Naive thymus-derived CD4-positive, alpha-beta T cell (primary cell): ENCODE measurements around the gene NAA25. TPM values are rescaled to one million over a fixed set of nuclear protein-coding genes. Genes with fewer than 3 reads are reported as not detected.
"Not testable (repeated sequence)": the region's sequence is repeated elsewhere in the genome, so short reads cannot be mapped to it uniquely, and the experiment has no call there.

ENCODE experiments used
- ATAC-seq: fragments of 150-1000 bp; cut with Tn5 transposase; 2 replicates; pipeline ENCODE4 v1.10.0; 2021; ENCODE audit warnings: mild to moderate bottlenecking, moderate library complexity
- CTCF ChIA-PET: fragments of 350-600 bp; sonication (Branson Sonifier 250); formaldehyde crosslinking; loops from one replicate; lab custom pipeline; 2021; ENCODE audit warnings: antibody characterized with exemption; lab: Charles Lee
- POLR2A ChIA-PET: fragments of 350-600 bp; sonication (Branson Sonifier 250); formaldehyde crosslinking; loops from one replicate; lab custom pipeline; 2021; ENCODE audit warnings: antibody characterized with exemption, inconsistent platforms; lab: Charles Lee
- DNase-seq, 9 donors: peaks; one replicate each; pipeline versions ENCODE4 v3.0.0 to v3.0.0-alpha.2; 2020 to 2022; ENCODE audit warnings: mixed read lengths in 1 of 9
- H3K27ac ChIP-seq: one replicate; pipeline ENCODE4 v1.7.0; 2013; ENCODE audit warnings: mild to moderate bottlenecking, low read depth, low read length, moderate library complexity
- H3K27me3 ChIP-seq, 2 donors: one replicate each; pipeline ENCODE4 v1.7.0; 2013; ENCODE audit warnings: low read length in 2 of 2, mild to moderate bottlenecking in 2 of 2, moderate library complexity in 2 of 2; ENCODE audit not compliant: control insufficient read depth in 2 of 2, insufficient read depth in 2 of 2
- H3K36me3 ChIP-seq, 3 experiments: 1 replicate in 2 of 3; 2 replicates in 1 of 3; pipeline ENCODE4 v1.7.0; 2013; ENCODE audit warnings: low read length in 3 of 3, mild to moderate bottlenecking in 3 of 3, moderate library complexity in 1 of 3; ENCODE audit not compliant: insufficient read depth in 3 of 3, control insufficient read depth in 2 of 3
- H3K4me1 ChIP-seq, 2 donors: one replicate each; pipeline ENCODE4 v1.7.0; 2013; ENCODE audit warnings: low read length in 2 of 2, mild to moderate bottlenecking in 2 of 2, moderate library complexity in 1 of 2; ENCODE audit not compliant: control insufficient read depth in 2 of 2, insufficient read depth in 2 of 2
- H3K4me3 ChIP-seq: 2 replicates; pipeline ENCODE4 v1.7.0; 2013; ENCODE audit warnings: mild to moderate bottlenecking, low read length
- H3K9me3 ChIP-seq, 3 experiments: 1 replicate in 2 of 3; 2 replicates in 1 of 3; pipeline ENCODE4 v1.7.0; 2013; ENCODE audit warnings: low read length in 3 of 3; ENCODE audit not compliant: control insufficient read depth in 2 of 3
- H3K27ac Mint-ChIP-seq, 9 donors: one replicate each; pipeline ENCODE4 v1.8.0; 2020 to 2022; ENCODE audit warnings: mixed read lengths in 9 of 9, mild to moderate bottlenecking in 8 of 9, moderate library complexity in 5 of 9, inconsistent platforms in 2 of 9
- H3K27me3 Mint-ChIP-seq, 5 donors: one replicate each; pipeline ENCODE4 v1.8.0; 2021 to 2022; ENCODE audit warnings: mixed read lengths in 5 of 5, mild to moderate bottlenecking in 1 of 5
- H3K36me3 Mint-ChIP-seq, 5 donors: one replicate each; pipeline ENCODE4 v1.8.0; 2020 to 2022; ENCODE audit warnings: mixed read lengths in 5 of 5, mild to moderate bottlenecking in 3 of 5, inconsistent platforms in 1 of 5
- H3K4me1 Mint-ChIP-seq, 7 donors: one replicate each; pipeline ENCODE4 v1.8.0; 2020 to 2022; ENCODE audit warnings: mixed read lengths in 7 of 7, mild to moderate bottlenecking in 3 of 7, inconsistent platforms in 1 of 7
- H3K4me3 Mint-ChIP-seq, 10 donors: one replicate each; pipeline ENCODE4 v1.8.0; 2020 to 2022; ENCODE audit warnings: mild to moderate bottlenecking in 10 of 10, mixed read lengths in 10 of 10, moderate library complexity in 6 of 10, inconsistent platforms in 2 of 10
- H3K9me3 Mint-ChIP-seq, 11 donors: one replicate each; pipeline ENCODE4 v1.8.0; 2020 to 2022; ENCODE audit warnings: mixed read lengths in 11 of 11, mild to moderate bottlenecking in 4 of 11, inconsistent platforms in 1 of 11, moderate library complexity in 1 of 11
- intact Hi-C, 2 donors: fragments of 100-400 bp; cut with micrococcal nuclease; formaldehyde crosslinking; loops; one replicate each; pipeline ENCODE4 v1.15.1; 2023
- polyA plus RNA-seq, 2 donors: library from polyadenylated mRNA; unstranded; fragments of 300-500 nt; fragmentation: Illumina TruSeq; gene quantifications; one replicate each; pipeline ENCODE4 v1.2.3, GENCODE V29; 2021
- total RNA-seq, 6 experiments: library from RNA in 5 of 6; stranded (reverse) in 5 of 6; gene quantifications; 1 replicate in 5 of 6; 2 replicates in 1 of 6; pipeline ENCODE4 v1.2.3 and lab custom pipeline; 2021 to 2026

Gene NAA25
- total and polyA plus RNA-seq, 7 experiments from 2014 or later, result 9.8 to 43.0 (median 39.8) TPM

- Mint-ChIP-seq H3K27me3 (no peaks in the 10 kb centered on the region), H3K4me3 (peak overlapping the region in 1 of 10 donors; percentile 2), H3K27ac (no peak overlapping the region), H3K4me1 (peaks cover 8 to 23% (median 20%) of the 10 kb centered on the region in 7 donors), H3K36me3 (peaks cover 0 to 2% (median 0%) of the 10 kb centered on the region in 5 donors), H3K9me3 (peaks cover 0 to 2% (median 0%) of the 10 kb centered on the region in 11 donors)
- DNase-seq, result no peak
- ChIA-PET CTCF (no interaction called here), POLR2A (interaction anchor here (0.6 to 2.8 kb wide), 7 partner anchors 11 to 334 kb away, joined by 3 to 12 read pairs (median 3); partner anchors contain the start of gene TRAFD1)
- H3K9me3 ChIP-seq, result no peaks in the 10 kb centered on the region
- ATAC-seq, result no peak
- no peak overlapping the region for H3K27ac ChIP-seq
- peaks cover 0 to 5% (median 0%) of the 10 kb centered on the region in 3 experiments for H3K36me3 ChIP-seq
- no peaks in the 10 kb centered on the region for H3K27me3 ChIP-seq
- intact Hi-C loops, result no loop called here
- peaks cover 1 to 3% of the 10 kb centered on the region in 2 donors for H3K4me1 ChIP-seq
- H3K4me3 ChIP-seq, result no peak overlapping the region
Measured at GRCh38 chr12:112112409-112113133, 4.0 kb upstream of the NAA25 start.

GRCh38 chr12:112111931-112112330, 3.3 kb upstream of the NAA25 start:
- Histone ChIP-seq H3K4me3 (no peak overlapping the region), H3K9me3 (no peaks in the 10 kb centered on the region), H3K36me3 (peaks cover 0 to 5% (median 0%) of the 10 kb centered on the region in 3 experiments), H3K4me1 (peaks cover 8 to 9% of the 10 kb centered on the region in 2 donors), H3K27ac (no peak overlapping the region), H3K27me3 (no peaks in the 10 kb centered on the region)
- Mint-ChIP-seq H3K27ac (no peak overlapping the region), H3K9me3 (peaks cover 0 to 2% (median 0%) of the 10 kb centered on the region in 11 donors), H3K4me1 (peaks cover 10 to 27% (median 24%) of the 10 kb centered on the region in 7 donors), H3K4me3 (peak overlapping the region in 1 of 10 donors; percentile 2), H3K27me3 (no peaks in the 10 kb centered on the region), H3K36me3 (peaks cover 0 to 4% (median 0%) of the 10 kb centered on the region in 5 donors)
- ChIA-PET CTCF (no interaction called here), POLR2A (interaction anchor here (0.6 to 2.8 kb wide), 5 partner anchors 13 to 62 kb away, joined by 3 to 12 read pairs (median 5); partner anchors contain the start of gene TRAFD1)
- ATAC-seq (no peak), DNase-seq (no peak)
- intact Hi-C loops, result no loop called here

- H3K4me3 ChIP-seq, H3K27me3 ChIP-seq, H3K36me3 Mint-ChIP-seq, CTCF ChIA-PET, H3K27ac ChIP-seq, ATAC-seq, H3K27me3 Mint-ChIP-seq, H3K9me3 Mint-ChIP-seq, intact Hi-C loops, H3K36me3 ChIP-seq, H3K9me3 ChIP-seq, DNase-seq: not testable (repeated sequence)
- Mint-ChIP-seq H3K27ac (peak overlapping the region in 5 of 9 donors; percentile 20 to 98 (median 78)), H3K4me1 (peaks cover 12 to 31% (median 25%) of the 10 kb centered on the region in 7 donors), H3K4me3 (peak overlapping the region in 1 of 10 donors; percentile 29)
- H3K4me1 ChIP-seq, result peaks cover 12 to 14% of the 10 kb centered on the region in 2 donors
- POLR2A ChIA-PET, result interaction anchor here (0.6 to 2.8 kb wide), 4 partner anchors 16 to 63 kb away, joined by 3 to 12 read pairs (median 4); no protein-coding TSS in a partner anchor
Measured at GRCh38 chr12:112110787-112111662, 2.4 kb upstream of the NAA25 start.

GRCh38 chr12:112107306-112108201, 1.0 kb downstream of the NAA25 start:
- no peaks in the 10 kb centered on the region for H3K27me3 Mint-ChIP-seq
- POLR2A ChIA-PET, result interaction anchor here (0.5 to 5.2 kb wide), 16 partner anchors 9 to 311 kb away, joined by 3 to 81 read pairs (median 3); partner anchors contain the start of genes ERP29, PTPN11, TMEM116 and TRAFD1
- DNase-seq, result peak in 1 of 9 donors; percentile 39

GRCh38 chr12:112105891-112106290, 2.7 kb downstream of the NAA25 start:
- Histone ChIP-seq H3K4me1 (peaks cover 12 to 22% of the 10 kb centered on the region in 2 donors), H3K27me3 (no peaks in the 10 kb centered on the region), H3K36me3 (peaks cover 0 to 19% (median 3%) of the 10 kb centered on the region in 3 experiments), H3K9me3 (no peaks in the 10 kb centered on the region), H3K4me3 (no peak overlapping the region), H3K27ac (no peak overlapping the region)
- Mint-ChIP-seq H3K27me3 (no peaks in the 10 kb centered on the region), H3K9me3 (peaks cover 0 to 2% (median 0%) of the 10 kb centered on the region in 11 donors), H3K4me1 (peaks cover 32 to 68% (median 54%) of the 10 kb centered on the region in 7 donors), H3K4me3 (peak overlapping the region in 9 of 10 donors; percentile 1 to 98 (median 30)), H3K36me3 (peaks cover 4 to 11% (median 8%) of the 10 kb centered on the region in 5 donors), H3K27ac (peak overlapping the region in 5 of 9 donors; percentile 1 to 63 (median 4))
- POLR2A ChIA-PET, result interaction anchor here (0.6 to 5.2 kb wide), 5 partner anchors 19 to 93 kb away, joined by 3 to 81 read pairs (median 8); partner anchors contain the start of genes ERP29, TMEM116 and TRAFD1
- intact Hi-C loops, result loop anchor here in 1 of 2 donors (5.0 to 10.0 kb wide), 2 partner anchors 94 to 511 kb away; partner anchors contain the start of genes ATXN2, ERP29 and TMEM116
- ATAC-seq, result no peak
- no peak for DNase-seq
- CTCF ChIA-PET, result no interaction called here

More at GRCh38 chr12:112107306-112108201, 1.0 kb downstream of the NAA25 start:
- Histone ChIP-seq H3K36me3 (peaks cover 0 to 12% (median 0%) of the 10 kb centered on the region in 3 experiments), H3K4me1 (peaks cover 12 to 22% of the 10 kb centered on the region in 2 donors), H3K9me3 (no peaks in the 10 kb centered on the region), H3K4me3 (peak overlapping the region; percentile 100), H3K27me3 (no peaks in the 10 kb centered on the region), H3K27ac (peak overlapping the region; percentile 92)
- Mint-ChIP-seq H3K4me1 (peaks cover 27 to 58% (median 48%) of the 10 kb centered on the region in 7 donors), H3K27ac (peak overlapping the region; percentile 84 to 98 (median 93)), H3K4me3 (peak overlapping the region; percentile 89 to 99 (median 96)), H3K36me3 (peaks cover 0 to 7% (median 0%) of the 10 kb centered on the region in 5 donors), H3K9me3 (peaks cover 0 to 2% (median 0%) of the 10 kb centered on the region in 11 donors)
- CTCF ChIA-PET, result interaction anchor here (0.6 to 0.9 kb wide), 4 partner anchors 62 to 410 kb away, joined by 3 to 8 read pairs (median 3); no protein-coding TSS in a partner anchor
- intact Hi-C loops, result loop anchor here (1.0 to 10.0 kb wide), 10 partner anchors 18 to 513 kb away; partner anchors contain the start of genes ATXN2 (in 2 of the 2), ERP29 (in 2 of the 2), RPL6 (in 2 of the 2) and TMEM116 (in 2 of the 2)
- no peak for ATAC-seq
